GM06990 (cell line): ENCODE data around the gene ZNF821.

ENCODE experiments used
- DNase-seq: peaks from one replicate; pipeline ENCODE4 v3.0.0-alpha.2; 2011; ENCODE audit not compliant: insufficient read length; ENCODE audit errors: extremely low read depth
- H3K27me3 ChIP-seq: replicated peaks from 2 replicates; pipeline ENCODE4 v1.6.0; 2011; ENCODE audit warnings: low read length; ENCODE audit not compliant: control insufficient read depth, insufficient read depth
- H3K36me3 ChIP-seq: 2 replicates; pipeline ENCODE4 v1.5.1; 2011; ENCODE audit warnings: low read length; ENCODE audit not compliant: control insufficient read depth, insufficient read depth
- H3K4me3 ChIP-seq: replicated peaks from 2 replicates; pipeline ENCODE4 v1.5.1; 2011; ENCODE audit warnings: low read depth, mild to moderate bottlenecking, control low read depth, low read length
- CTCF ChIP-seq: IDR thresholded peaks from 2 replicates; pipeline ENCODE4 v1.5.1; 2011; ENCODE audit warnings: low read length, control low read depth, mild to moderate bottlenecking, inconsistent platforms; ENCODE audit not compliant: insufficient read depth, poor library complexity, severe bottlenecking

The ZNF821 gene, protein sequence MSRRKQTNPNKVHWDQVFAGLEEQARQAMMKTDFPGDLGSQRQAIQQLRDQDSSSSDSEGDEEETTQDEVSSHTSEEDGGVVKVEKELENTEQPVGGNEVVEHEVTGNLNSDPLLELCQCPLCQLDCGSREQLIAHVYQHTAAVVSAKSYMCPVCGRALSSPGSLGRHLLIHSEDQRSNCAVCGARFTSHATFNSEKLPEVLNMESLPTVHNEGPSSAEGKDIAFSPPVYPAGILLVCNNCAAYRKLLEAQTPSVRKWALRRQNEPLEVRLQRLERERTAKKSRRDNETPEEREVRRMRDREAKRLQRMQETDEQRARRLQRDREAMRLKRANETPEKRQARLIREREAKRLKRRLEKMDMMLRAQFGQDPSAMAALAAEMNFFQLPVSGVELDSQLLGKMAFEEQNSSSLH

DNA sequence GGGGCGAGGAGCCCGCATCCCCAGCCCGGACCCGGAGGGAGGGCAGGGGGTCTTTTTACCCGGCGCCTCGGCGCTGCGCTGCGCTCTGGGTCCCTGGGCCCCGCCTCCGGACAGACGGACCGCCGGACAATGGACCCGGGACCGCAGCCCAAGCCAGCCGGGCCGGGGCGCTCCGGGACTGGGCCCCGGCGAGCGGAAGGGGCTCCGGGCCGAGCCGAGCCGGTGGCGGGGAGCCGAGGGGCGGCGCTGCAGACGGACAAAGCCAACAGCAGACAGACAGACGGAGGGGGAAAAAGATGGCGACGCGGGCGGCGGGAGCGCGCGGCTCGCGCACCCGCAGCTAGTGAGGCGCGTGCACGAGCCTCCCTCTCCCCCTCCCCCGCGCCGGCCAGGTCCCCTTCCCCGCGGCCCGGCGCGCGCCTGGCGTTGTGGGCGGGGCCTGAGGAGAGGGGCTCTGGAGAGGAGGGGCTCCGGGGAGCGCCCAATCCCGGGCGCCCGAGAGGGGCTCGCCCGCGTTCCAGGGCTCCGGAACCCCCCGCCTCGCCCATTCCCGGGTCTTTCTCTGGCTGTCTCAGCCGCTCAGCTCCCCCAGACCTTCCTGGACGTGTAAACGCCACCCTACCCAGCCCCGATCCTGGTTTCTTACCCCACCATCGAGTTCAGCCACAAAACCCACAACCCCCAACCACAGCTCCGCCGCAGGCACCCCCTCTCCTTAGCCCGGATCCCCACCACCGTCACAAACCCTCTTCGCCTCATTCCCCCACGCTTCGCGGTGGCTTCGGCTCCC, at the start of gene ZNF821:
TSS of gene ZNF821 (minus strand) at position 334 of the 790 bp plus-strand sequence. CDS start 4,236 bp downstream, outside the sequence.
- DNase-seq = peak; percentile 89
- no peak for TF ChIP-seq CTCF
- H3K36me3 ChIP-seq = no peaks in the 10 kb centered on the region

DNA sequence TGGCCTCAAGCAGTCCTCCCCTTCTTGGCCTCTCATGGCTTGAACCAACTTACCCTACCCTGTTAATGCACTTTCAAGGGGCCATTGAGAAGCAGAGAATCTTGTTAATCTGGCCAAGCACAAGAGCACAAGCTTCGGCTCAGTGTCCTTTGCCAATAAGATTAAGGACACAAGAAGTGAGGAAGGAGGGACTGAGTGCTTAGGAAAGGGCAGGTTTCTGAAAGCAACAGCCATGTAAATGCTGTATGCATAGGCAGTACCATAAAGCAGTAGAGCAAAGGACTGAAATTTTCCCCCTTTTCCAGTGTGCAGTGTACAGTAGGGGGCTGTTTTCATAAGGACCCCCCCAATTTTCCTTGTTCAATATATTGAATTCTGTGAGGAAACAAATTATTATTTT, 49.0 kb upstream of the ZNF821 start:
- no peak for DNase-seq
- no peak for TF ChIP-seq CTCF
- H3K36me3 ChIP-seq = peaks cover 12% of the 10 kb centered on the region

More for the DNA sequence above, at the start of gene ZNF821:
- no peaks in the 10 kb centered on the region for H3K27me3 ChIP-seq
- H3K4me3 ChIP-seq = peak within 1 kb of the TSS; percentile 84

DNA sequence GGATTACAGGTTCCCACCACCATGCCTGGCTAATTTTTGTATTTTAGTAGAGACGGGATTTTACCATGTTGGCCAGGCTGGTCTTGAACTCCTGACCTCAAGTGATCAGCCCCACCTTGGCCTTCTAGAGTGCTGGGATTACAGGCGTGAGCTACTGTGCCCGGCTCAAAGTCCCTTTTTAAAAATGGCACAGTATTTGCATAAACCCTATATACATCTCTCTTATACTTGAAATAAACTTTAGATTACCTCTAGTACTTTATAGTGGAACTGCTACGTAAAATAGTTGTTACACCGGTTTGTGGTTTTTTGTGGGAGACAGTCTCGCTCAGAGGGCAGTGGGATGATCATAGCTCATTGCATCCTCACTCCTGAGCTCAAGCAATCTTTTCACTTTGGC, 47.6 kb upstream of the ZNF821 start:
- Histone ChIP-seq H3K36me3 (peaks cover 16% of the 10 kb centered on the region), H3K27me3 (no peaks in the 10 kb centered on the region), H3K4me3 (no peak overlapping the region)
- TF ChIP-seq CTCF = no peak
- DNase-seq = no peak

More for the DNA sequence above, 49.0 kb upstream of the ZNF821 start:
- Histone ChIP-seq H3K4me3 (no peak overlapping the region), H3K27me3 (no peaks in the 10 kb centered on the region)

- H3K36me3 ChIP-seq = peaks cover 17% of the 10 kb centered on the region
- H3K4me3 ChIP-seq = no peak overlapping the region
- H3K27me3 ChIP-seq = no peaks in the 10 kb centered on the region
- no peak for DNase-seq
- TF ChIP-seq CTCF = no peak
Measured at GRCh38 chr16:71931001-71931400, 47.0 kb upstream of the ZNF821 start.

DNA sequence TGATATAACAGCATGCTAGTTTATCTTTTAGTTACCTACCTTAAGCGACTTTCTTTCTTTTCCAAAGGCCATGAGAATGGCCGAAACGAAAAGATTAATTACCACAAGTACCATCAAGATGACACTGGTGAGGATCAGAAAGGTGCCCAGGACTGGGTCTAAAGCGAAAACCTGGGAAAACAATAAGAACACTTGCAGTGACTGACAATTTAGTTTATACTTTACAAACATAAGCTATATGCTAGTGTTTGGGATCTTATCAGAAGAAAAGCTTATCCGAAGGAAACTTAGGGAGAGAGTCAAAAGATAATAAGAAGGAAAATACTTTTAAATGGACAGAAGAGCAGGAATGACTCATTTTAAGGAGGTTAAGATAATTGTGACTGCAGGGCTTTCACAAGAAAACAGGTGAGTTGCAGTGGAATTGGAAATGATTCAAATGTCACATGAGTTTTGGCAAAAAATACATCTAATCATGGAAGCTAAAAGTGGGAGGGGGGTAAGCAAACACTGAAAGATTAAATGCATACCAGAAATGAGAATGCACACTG, 46.1 kb upstream of the ZNF821 start:
- no peak for TF ChIP-seq CTCF
- Histone ChIP-seq H3K36me3 (peaks cover 19% of the 10 kb centered on the region), H3K27me3 (no peaks in the 10 kb centered on the region), H3K4me3 (no peak overlapping the region)
- no peak for DNase-seq
